Renal pelvis (tissue), 4 donors: ENCODE results near the gene ADARB2. TPM values are rescaled to one million over a fixed set of nuclear protein-coding genes. Genes with fewer than 3 reads are reported as not detected.

Experiments
- DNase-seq: peaks from one replicate; pipeline ENCODE4 v3.0.0-alpha.2; 2013
- polyA plus RNA-seq, 3 donors: library from polyadenylated mRNA; unstranded; fragments of 120-200 nt; gene quantifications; one replicate each; pipeline ENCODE4 v1.2.1, GENCODE V29; 2013; ENCODE audit not compliant: insufficient read length in 3 of 3

Gene ADARB2
- polyA plus RNA-seq, 3 donors: 0.62 to 3.0 (median 1.1) TPM

GRCh38 chr10:1499359-1499957, 237.9 kb downstream of the ADARB2 start:
- DNase-seq: no peak

- no peak for DNase-seq
Measured at GRCh38 chr10:1498746-1499358, 238.5 kb downstream of the ADARB2 start.

- no peak for DNase-seq
Measured at GRCh38 chr10:1495915-1496517, 241.3 kb downstream of the ADARB2 start.

GRCh38 chr10:1492641-1493040, 244.7 kb downstream of the ADARB2 start:
- no peak for DNase-seq

GRCh38 chr10:1491901-1492300, 245.4 kb downstream of the ADARB2 start:
- DNase-seq: no peak

- DNase-seq: no peak
Measured at GRCh38 chr10:1489801-1490200, 247.5 kb downstream of the ADARB2 start.

GRCh38 chr10:1488970-1489548, 248.3 kb downstream of the ADARB2 start:
- DNase-seq: no peak

GRCh38 chr10:1486841-1487687, 250.3 kb downstream of the ADARB2 start:
- no peak for DNase-seq

- DNase-seq: no peak
Measured at GRCh38 chr10:1485357-1485756, 252.0 kb downstream of the ADARB2 start.

- DNase-seq: no peak
Measured at GRCh38 chr10:1483826-1484225, 253.5 kb downstream of the ADARB2 start.

- no peak for DNase-seq
Measured at GRCh38 chr10:1483246-1483645, 254.1 kb downstream of the ADARB2 start.

- DNase-seq: no peak
Measured at GRCh38 chr10:1477578-1477977, 259.7 kb downstream of the ADARB2 start.

GRCh38 chr10:1476455-1476803, 260.9 kb downstream of the ADARB2 start:
- DNase-seq: no peak

- DNase-seq: no peak
Measured at GRCh38 chr10:1475771-1476454, 261.4 kb downstream of the ADARB2 start.

GRCh38 chr10:1475098-1475591, 262.2 kb downstream of the ADARB2 start:
- no peak for DNase-seq

GRCh38 chr10:1474376-1475097, 262.8 kb downstream of the ADARB2 start:
- DNase-seq: no peak

GRCh38 chr10:1473874-1474273, 263.5 kb downstream of the ADARB2 start:
- DNase-seq: no peak

- no peak for DNase-seq
Measured at GRCh38 chr10:1472178-1472958, 265.0 kb downstream of the ADARB2 start.

GRCh38 chr10:1468811-1469210, 268.5 kb downstream of the ADARB2 start:
- DNase-seq: no peak
